GM19099 (cell line): Measurements from ENCODE around the gene LILRA6.

Experiments used
- POLR2A ChIP-seq: IDR thresholded peaks from 3 replicates; pipeline ENCODE4 v1.6.1; 2011; ENCODE audit warnings: low read depth; ENCODE audit not compliant: insufficient read length; ENCODE audit errors: extremely low read depth

Gene LILRA6

GRCh38 chr19:54218960-54219661, 23.5 kb downstream of the LILRA6 start:
- TF ChIP-seq POLR2A, result no peak

GRCh38 chr19:54218259-54218658, 24.3 kb downstream of the LILRA6 start:
- TF ChIP-seq POLR2A, result no peak

GRCh38 chr19:54216869-54217268, 25.7 kb downstream of the LILRA6 start:
- TF ChIP-seq POLR2A, result no peak

- no peak for TF ChIP-seq POLR2A
Observed at GRCh38 chr19:54211235-54211634, 31.4 kb downstream of the LILRA6 start.

GRCh38 chr19:54209811-54210494, 32.6 kb downstream of the LILRA6 start:
- no peak for TF ChIP-seq POLR2A

GRCh38 chr19:54209058-54209810, 33.4 kb downstream of the LILRA6 start:
- TF ChIP-seq POLR2A, result peak; percentile 23

- TF ChIP-seq POLR2A, result no peak
Observed at GRCh38 chr19:54208784-54209057, 33.9 kb downstream of the LILRA6 start.

- TF ChIP-seq POLR2A, result peak; percentile 60
Observed at GRCh38 chr19:54207983-54208783, 34.4 kb downstream of the LILRA6 start.

GRCh38 chr19:54207676-54207982, 35.0 kb downstream of the LILRA6 start:
- TF ChIP-seq POLR2A, result no peak

- no peak for TF ChIP-seq POLR2A
Observed at GRCh38 chr19:54206831-54207177, 35.8 kb downstream of the LILRA6 start.

- no peak for TF ChIP-seq POLR2A
Observed at GRCh38 chr19:54206030-54206830, 36.4 kb downstream of the LILRA6 start.

- no peak for TF ChIP-seq POLR2A
Observed at GRCh38 chr19:54204767-54205468, 37.7 kb downstream of the LILRA6 start.

- peak; percentile 8 for TF ChIP-seq POLR2A
Observed at GRCh38 chr19:54203151-54203611, 39.4 kb downstream of the LILRA6 start.

- TF ChIP-seq POLR2A, result no peak
Observed at GRCh38 chr19:54201980-54202379, 40.6 kb downstream of the LILRA6 start.

GRCh38 chr19:54201172-54201701, 41.4 kb downstream of the LILRA6 start:
- TF ChIP-seq POLR2A, result no peak
